GM23338 (cell line): ENCODE measurements around the gene NEIL3.

Source experiments
- CREB1 ChIP-seq: fragments of 250-450 bp; sonication (Bioruptor Pico); IDR thresholded peaks from 2 replicates; pipeline ENCODE4 v1.5.0; 2020; ENCODE audit warnings: low read depth, mild to moderate bottlenecking, moderate library complexity
- EZH2 ChIP-seq: fragments of 200-600 bp; sonication (generic); IDR thresholded peaks from one replicate; pipeline ENCODE4 v1.8.0; 2017; ENCODE audit warnings: antibody characterized with exemption, mild to moderate bottlenecking, low read depth; ENCODE audit not compliant: unreplicated experiment
- EZH2phosphoT487 ChIP-seq: fragments of 200-600 bp; sonication (generic); IDR thresholded peaks from one replicate; pipeline ENCODE4 v1.8.1; 2018; ENCODE audit warnings: antibody characterized with exemption; ENCODE audit not compliant: unreplicated experiment
- JUNB ChIP-seq: IDR thresholded peaks from one replicate; pipeline ENCODE4 v1.6.1; 2016; ENCODE audit warnings: antibody characterized with exemption; ENCODE audit not compliant: unreplicated experiment
- NANOG ChIP-seq: IDR thresholded peaks from 2 replicates; pipeline ENCODE4 v1.6.1; 2016; ENCODE audit warnings: antibody characterized with exemption, borderline replicate concordance
- POLR2AphosphoS5 ChIP-seq: IDR thresholded peaks from 2 replicates; pipeline ENCODE4 v1.6.1; 2016; ENCODE audit warnings: antibody characterized with exemption, low read depth
- STAT1 ChIP-seq: IDR thresholded peaks from one replicate; pipeline ENCODE4 v1.6.1; 2016; ENCODE audit warnings: antibody characterized with exemption; ENCODE audit not compliant: unreplicated experiment
- ZNF114 ChIP-seq: fragments of 250-450 bp; sonication (Bioruptor Pico); IDR thresholded peaks from 2 replicates; pipeline ENCODE4 v1.5.0; 2020; ENCODE audit warnings: mild to moderate bottlenecking, moderate library complexity
- ZNF331 ChIP-seq: fragments of 250-450 bp; sonication (Bioruptor Pico); IDR thresholded peaks from 2 replicates; pipeline ENCODE4 v1.5.0; 2020; ENCODE audit warnings: low read depth, mild to moderate bottlenecking, moderate library complexity
- TF ChIP-seq, protein P1 (sequence below), 2 experiments: fragments of 200-600 bp in 1 of 2; sonication (generic) in 1 of 2; conservative IDR thresholded peaks; 2 replicates each; pipeline versions ENCODE4 v1.5.1 to v1.6.1; 2016 to 2017; ENCODE audit warnings: antibody characterized with exemption in 2 of 2, low read depth in 2 of 2, mild to moderate bottlenecking in 2 of 2, moderate library complexity in 1 of 2
- TF ChIP-seq, protein P2 (sequence below): IDR thresholded peaks from one replicate; pipeline ENCODE4 v1.6.1; 2018; ENCODE audit warnings: antibody characterized with exemption; ENCODE audit not compliant: unreplicated experiment
- TF ChIP-seq, protein P3 (sequence below): fragments of 250-450 bp; sonication (Bioruptor Pico); IDR thresholded peaks from 2 replicates; pipeline ENCODE4 v1.5.0; 2020; ENCODE audit warnings: mild to moderate bottlenecking, moderate library complexity
- TF ChIP-seq, protein P4 (sequence below): IDR thresholded peaks from 2 replicates; pipeline ENCODE4 v1.6.1; 2016; ENCODE audit warnings: antibody characterized with exemption

DNA sequence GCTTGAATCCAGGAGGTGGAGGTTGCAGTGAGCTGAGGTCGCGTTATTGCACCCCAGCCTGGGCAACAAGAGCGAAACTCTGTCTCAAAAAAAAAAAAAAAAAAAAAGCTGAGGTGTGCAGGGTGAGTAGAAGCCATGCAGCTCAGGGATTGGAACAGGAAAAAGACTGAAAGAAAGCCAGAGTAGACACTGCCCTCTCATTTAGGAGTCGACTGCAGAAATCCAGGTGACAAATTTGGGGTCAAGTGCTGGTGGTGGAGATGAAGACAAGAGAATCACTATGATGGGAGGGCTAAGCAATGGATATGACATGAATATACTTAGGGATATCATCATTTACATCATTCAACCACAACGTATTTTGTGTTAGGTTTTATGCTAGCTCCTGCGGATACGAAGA is 1.9 kb downstream of the NEIL3 start:
- TF ChIP-seq, protein P1, sequence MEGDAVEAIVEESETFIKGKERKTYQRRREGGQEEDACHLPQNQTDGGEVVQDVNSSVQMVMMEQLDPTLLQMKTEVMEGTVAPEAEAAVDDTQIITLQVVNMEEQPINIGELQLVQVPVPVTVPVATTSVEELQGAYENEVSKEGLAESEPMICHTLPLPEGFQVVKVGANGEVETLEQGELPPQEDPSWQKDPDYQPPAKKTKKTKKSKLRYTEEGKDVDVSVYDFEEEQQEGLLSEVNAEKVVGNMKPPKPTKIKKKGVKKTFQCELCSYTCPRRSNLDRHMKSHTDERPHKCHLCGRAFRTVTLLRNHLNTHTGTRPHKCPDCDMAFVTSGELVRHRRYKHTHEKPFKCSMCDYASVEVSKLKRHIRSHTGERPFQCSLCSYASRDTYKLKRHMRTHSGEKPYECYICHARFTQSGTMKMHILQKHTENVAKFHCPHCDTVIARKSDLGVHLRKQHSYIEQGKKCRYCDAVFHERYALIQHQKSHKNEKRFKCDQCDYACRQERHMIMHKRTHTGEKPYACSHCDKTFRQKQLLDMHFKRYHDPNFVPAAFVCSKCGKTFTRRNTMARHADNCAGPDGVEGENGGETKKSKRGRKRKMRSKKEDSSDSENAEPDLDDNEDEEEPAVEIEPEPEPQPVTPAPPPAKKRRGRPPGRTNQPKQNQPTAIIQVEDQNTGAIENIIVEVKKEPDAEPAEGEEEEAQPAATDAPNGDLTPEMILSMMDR (conservative IDR thresholded peaks at IDR 0.05; ENCODE audit: low read depth in 2 of 2): no peak
- TF ChIP-seq POLR2AphosphoS5 (no peak), CREB1 (CRISPR knock-in tag) (no peak), EZH2phosphoT487 (no peak), NANOG (no peak), EZH2 (no peak), JUNB (no peak), STAT1 (no peak), ZNF114 (no peak), ZNF331 (CRISPR knock-in tag) (no peak)
- TF ChIP-seq, protein P2, sequence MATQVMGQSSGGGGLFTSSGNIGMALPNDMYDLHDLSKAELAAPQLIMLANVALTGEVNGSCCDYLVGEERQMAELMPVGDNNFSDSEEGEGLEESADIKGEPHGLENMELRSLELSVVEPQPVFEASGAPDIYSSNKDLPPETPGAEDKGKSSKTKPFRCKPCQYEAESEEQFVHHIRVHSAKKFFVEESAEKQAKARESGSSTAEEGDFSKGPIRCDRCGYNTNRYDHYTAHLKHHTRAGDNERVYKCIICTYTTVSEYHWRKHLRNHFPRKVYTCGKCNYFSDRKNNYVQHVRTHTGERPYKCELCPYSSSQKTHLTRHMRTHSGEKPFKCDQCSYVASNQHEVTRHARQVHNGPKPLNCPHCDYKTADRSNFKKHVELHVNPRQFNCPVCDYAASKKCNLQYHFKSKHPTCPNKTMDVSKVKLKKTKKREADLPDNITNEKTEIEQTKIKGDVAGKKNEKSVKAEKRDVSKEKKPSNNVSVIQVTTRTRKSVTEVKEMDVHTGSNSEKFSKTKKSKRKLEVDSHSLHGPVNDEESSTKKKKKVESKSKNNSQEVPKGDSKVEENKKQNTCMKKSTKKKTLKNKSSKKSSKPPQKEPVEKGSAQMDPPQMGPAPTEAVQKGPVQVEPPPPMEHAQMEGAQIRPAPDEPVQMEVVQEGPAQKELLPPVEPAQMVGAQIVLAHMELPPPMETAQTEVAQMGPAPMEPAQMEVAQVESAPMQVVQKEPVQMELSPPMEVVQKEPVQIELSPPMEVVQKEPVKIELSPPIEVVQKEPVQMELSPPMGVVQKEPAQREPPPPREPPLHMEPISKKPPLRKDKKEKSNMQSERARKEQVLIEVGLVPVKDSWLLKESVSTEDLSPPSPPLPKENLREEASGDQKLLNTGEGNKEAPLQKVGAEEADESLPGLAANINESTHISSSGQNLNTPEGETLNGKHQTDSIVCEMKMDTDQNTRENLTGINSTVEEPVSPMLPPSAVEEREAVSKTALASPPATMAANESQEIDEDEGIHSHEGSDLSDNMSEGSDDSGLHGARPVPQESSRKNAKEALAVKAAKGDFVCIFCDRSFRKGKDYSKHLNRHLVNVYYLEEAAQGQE: no peak
- TF ChIP-seq, protein P3, sequence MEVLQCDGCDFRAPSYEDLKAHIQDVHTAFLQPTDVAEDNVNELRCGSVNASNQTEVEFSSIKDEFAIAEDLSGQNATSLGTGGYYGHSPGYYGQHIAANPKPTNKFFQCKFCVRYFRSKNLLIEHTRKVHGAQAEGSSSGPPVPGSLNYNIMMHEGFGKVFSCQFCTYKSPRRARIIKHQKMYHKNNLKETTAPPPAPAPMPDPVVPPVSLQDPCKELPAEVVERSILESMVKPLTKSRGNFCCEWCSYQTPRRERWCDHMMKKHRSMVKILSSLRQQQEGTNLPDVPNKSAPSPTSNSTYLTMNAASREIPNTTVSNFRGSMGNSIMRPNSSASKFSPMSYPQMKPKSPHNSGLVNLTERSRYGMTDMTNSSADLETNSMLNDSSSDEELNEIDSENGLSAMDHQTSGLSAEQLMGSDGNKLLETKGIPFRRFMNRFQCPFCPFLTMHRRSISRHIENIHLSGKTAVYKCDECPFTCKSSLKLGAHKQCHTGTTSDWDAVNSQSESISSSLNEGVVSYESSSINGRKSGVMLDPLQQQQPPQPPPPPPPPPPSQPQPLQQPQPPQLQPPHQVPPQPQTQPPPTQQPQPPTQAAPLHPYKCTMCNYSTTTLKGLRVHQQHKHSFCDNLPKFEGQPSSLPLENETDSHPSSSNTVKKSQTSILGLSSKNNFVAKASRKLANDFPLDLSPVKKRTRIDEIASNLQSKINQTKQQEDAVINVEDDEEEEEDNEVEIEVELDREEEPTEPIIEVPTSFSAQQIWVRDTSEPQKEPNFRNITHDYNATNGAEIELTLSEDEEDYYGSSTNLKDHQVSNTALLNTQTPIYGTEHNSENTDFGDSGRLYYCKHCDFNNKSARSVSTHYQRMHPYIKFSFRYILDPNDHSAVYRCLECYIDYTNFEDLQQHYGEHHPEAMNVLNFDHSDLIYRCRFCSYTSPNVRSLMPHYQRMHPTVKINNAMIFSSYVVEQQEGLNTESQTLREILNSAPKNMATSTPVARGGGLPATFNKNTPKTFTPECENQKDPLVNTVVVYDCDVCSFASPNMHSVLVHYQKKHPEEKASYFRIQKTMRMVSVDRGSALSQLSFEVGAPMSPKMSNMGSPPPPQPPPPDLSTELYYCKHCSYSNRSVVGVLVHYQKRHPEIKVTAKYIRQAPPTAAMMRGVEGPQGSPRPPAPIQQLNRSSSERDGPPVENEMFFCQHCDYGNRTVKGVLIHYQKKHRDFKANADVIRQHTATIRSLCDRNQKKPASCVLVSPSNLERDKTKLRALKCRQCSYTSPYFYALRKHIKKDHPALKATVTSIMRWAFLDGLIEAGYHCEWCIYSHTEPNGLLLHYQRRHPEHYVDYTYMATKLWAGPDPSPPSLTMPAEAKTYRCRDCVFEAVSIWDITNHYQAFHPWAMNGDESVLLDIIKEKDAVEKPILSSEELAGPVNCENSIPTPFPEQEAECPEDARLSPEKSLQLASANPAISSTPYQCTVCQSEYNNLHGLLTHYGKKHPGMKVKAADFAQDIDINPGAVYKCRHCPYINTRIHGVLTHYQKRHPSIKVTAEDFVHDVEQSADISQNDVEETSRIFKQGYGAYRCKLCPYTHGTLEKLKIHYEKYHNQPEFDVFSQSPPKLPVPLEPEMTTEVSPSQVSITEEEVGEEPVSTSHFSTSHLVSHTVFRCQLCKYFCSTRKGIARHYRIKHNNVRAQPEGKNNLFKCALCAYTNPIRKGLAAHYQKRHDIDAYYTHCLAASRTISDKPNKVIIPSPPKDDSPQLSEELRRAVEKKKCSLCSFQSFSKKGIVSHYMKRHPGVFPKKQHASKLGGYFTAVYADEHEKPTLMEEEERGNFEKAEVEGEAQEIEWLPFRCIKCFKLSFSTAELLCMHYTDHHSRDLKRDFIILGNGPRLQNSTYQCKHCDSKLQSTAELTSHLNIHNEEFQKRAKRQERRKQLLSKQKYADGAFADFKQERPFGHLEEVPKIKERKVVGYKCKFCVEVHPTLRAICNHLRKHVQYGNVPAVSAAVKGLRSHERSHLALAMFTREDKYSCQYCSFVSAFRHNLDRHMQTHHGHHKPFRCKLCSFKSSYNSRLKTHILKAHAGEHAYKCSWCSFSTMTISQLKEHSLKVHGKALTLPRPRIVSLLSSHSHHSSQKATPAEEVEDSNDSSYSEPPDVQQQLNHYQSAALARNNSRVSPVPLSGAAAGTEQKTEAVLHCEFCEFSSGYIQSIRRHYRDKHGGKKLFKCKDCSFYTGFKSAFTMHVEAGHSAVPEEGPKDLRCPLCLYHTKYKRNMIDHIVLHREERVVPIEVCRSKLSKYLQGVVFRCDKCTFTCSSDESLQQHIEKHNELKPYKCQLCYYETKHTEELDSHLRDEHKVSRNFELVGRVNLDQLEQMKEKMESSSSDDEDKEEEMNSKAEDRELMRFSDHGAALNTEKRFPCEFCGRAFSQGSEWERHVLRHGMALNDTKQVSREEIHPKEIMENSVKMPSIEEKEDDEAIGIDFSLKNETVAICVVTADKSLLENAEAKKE: no peak
- TF ChIP-seq, protein P4, sequence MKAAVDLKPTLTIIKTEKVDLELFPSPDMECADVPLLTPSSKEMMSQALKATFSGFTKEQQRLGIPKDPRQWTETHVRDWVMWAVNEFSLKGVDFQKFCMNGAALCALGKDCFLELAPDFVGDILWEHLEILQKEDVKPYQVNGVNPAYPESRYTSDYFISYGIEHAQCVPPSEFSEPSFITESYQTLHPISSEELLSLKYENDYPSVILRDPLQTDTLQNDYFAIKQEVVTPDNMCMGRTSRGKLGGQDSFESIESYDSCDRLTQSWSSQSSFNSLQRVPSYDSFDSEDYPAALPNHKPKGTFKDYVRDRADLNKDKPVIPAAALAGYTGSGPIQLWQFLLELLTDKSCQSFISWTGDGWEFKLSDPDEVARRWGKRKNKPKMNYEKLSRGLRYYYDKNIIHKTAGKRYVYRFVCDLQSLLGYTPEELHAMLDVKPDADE: no peak
